HG03103 (cell line): Measurements from ENCODE around the gene DPF3.

Source experiments
- ATAC-seq: cut with Tn5 transposase; IDR thresholded peaks from one replicate; pipeline ENCODE4 v1.9.1; 2021; ENCODE audit warnings: low read depth; ENCODE audit not compliant: unreplicated experiment

The DPF3 gene

GRCh38 chr14:72801836-72802587 is 91.9 kb downstream of the DPF3 start:
- no peak for ATAC-seq

GRCh38 chr14:72801381-72801812 is 92.5 kb downstream of the DPF3 start:
- ATAC-seq, result no peak

GRCh38 chr14:72800848-72801370 is 93.0 kb downstream of the DPF3 start:
- no peak for ATAC-seq

- no peak for ATAC-seq
Measured at GRCh38 chr14:72800296-72800695, 93.6 kb downstream of the DPF3 start.

GRCh38 chr14:72796935-72797334 is 97.0 kb downstream of the DPF3 start:
- ATAC-seq, result no peak

- ATAC-seq, result no peak
Measured at GRCh38 chr14:72793156-72793939, 100.6 kb downstream of the DPF3 start.

- no peak for ATAC-seq
Measured at GRCh38 chr14:72792051-72792788, 101.7 kb downstream of the DPF3 start.

- no peak for ATAC-seq
Measured at GRCh38 chr14:72790887-72791566, 102.9 kb downstream of the DPF3 start.

- ATAC-seq, result no peak
Measured at GRCh38 chr14:72788972-72789728, 104.8 kb downstream of the DPF3 start.

GRCh38 chr14:72788255-72788654 is 105.6 kb downstream of the DPF3 start:
- no peak for ATAC-seq

GRCh38 chr14:72787841-72788240 is 106.1 kb downstream of the DPF3 start:
- no peak for ATAC-seq

GRCh38 chr14:72786378-72787350 is 107.2 kb downstream of the DPF3 start:
- ATAC-seq, result no peak

- no peak for ATAC-seq
Measured at GRCh38 chr14:72783741-72784140, 110.2 kb downstream of the DPF3 start.

GRCh38 chr14:72782817-72783216 is 111.1 kb downstream of the DPF3 start:
- ATAC-seq, result no peak

- no peak for ATAC-seq
Measured at GRCh38 chr14:72781561-72782508, 112.1 kb downstream of the DPF3 start.

GRCh38 chr14:72780751-72781150 is 113.2 kb downstream of the DPF3 start:
- no peak for ATAC-seq

GRCh38 chr14:72779679-72780078 is 114.2 kb downstream of the DPF3 start:
- ATAC-seq, result no peak
